CD4-positive, alpha-beta T cell treated with Interleukin-1 beta for 1 hour (primary cell): ENCODE results near the gene OR4D1.

Experiments
- DNase-seq, 2 donors: peaks; one replicate each; pipeline ENCODE4 v3.0.0-alpha.2; 2020 to 2022

Gene OR4D1

GRCh38 chr17:58195518-58196123, 47.4 kb downstream of the OR4D1 start:
- DNase-seq, result no peak

GRCh38 chr17:58196610-58197009, 48.4 kb downstream of the OR4D1 start:
- DNase-seq, result no peak

- DNase-seq, result peak; percentile 49 to 52
Observed at GRCh38 chr17:58200024-58200633, 51.9 kb downstream of the OR4D1 start.

GRCh38 chr17:58202859-58203258, 54.7 kb downstream of the OR4D1 start:
- no peak for DNase-seq

DNA sequence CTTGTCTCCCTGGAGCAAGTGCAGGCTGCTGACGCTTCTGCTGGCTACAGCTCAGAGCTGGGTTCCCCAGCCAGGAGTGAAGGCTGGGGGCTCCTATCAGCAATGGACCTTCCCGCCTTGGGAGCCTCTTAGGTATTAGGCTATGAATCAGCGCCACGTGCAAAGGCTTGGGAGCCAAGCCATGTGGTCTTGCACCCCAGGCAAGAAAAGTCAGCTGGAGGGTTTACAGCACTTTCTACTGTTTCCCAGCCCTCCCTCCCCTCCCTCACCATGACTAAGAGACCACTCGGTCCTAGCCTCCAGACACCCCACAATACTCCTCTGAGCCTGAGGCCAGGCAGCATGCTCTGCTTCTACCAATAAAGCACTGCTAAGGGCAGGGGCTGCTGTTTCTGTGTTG, 56.6 kb downstream of the OR4D1 start:
- no peak for DNase-seq

DNA sequence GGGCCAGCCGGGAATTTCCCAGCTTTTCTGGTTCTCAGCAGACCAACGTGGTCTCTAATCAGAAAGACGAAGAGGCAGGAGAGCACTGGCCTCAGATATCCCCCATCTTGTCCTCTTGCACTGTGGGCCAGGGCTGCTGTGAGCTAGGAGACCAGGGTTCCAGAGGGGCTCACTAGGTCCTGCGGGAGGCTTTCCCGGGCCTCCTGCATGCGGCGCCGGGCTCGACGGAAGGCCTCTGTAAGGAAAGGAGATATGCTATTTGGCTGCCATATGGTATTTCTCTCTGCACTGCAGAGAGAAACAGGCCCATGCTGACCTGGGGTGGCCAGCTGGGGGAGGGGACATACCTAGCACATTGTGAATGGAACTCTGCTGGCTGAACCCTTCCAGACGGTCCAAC, 57.8 kb downstream of the OR4D1 start:
- no peak for DNase-seq

DNA sequence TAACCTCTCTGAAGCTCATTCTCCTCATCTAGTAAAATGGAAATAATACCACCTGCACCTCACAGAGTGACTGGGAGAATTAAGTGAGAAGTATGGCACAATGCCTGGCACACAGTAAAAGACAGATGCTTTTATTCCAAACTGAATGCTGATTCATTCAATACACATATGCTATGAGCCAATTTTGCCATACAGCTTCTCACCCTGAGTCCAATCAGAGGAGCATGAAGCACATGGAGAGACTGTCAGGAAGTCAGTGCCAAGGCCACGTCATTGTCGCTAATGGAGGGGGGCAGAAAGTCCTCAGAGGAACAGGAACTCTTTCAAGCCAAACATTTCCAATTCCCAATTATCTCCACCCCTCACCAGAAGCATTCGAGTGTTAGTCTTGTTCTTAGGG, 59.3 kb downstream of the OR4D1 start:
- no peak for DNase-seq

- DNase-seq, result no peak
Observed at GRCh38 chr17:58208344-58208743, 60.2 kb downstream of the OR4D1 start.
